Umbilical cord (tissue), 2 donors: ENCODE measurements around the gene AGO1. TPM values are rescaled to one million over a fixed set of nuclear protein-coding genes. Genes with fewer than 3 reads are reported as not detected.
"Not testable (repeated sequence)": the region's sequence is repeated elsewhere in the genome, so short reads cannot be mapped to it uniquely, and the experiment has no call there.

Experiments
- DNase-seq: peaks from one replicate; pipeline ENCODE4 v3.0.0-alpha.2; 2015; ENCODE audit warnings: low spot score
- total RNA-seq: library from RNA; depleted of rRNA; stranded (reverse); fragments of >200 nt; gene quantifications from one replicate; pipeline ENCODE4 v1.2.3, GENCODE V29; 2014; ENCODE audit warnings: low replicate concordance; ENCODE audit not compliant: insufficient read depth

AGO1 gene
- total RNA-seq, 1 donor from 2014 or later = 8.4 TPM

DNA sequence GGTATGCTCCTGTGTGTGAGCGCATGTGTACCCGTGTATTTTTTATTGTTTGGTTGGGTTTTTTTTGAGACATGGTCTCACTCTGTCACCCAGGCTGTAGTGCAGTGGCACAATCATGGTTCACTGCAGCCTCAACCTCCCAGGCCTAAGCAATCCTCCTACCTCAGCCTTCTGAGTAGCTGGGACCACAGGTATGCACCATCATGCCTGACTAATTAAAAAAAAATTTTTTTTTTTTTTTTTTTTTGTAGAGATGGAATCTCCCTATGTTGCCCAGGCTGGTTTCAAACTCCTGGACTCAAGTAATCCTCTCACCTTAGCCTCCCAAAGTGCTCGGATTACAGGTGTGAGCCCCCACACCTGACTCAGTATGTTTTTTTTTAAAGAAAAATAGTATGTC, 89.6 kb downstream of the AGO1 start:
- not testable (repeated sequence) for DNase-seq

DNA sequence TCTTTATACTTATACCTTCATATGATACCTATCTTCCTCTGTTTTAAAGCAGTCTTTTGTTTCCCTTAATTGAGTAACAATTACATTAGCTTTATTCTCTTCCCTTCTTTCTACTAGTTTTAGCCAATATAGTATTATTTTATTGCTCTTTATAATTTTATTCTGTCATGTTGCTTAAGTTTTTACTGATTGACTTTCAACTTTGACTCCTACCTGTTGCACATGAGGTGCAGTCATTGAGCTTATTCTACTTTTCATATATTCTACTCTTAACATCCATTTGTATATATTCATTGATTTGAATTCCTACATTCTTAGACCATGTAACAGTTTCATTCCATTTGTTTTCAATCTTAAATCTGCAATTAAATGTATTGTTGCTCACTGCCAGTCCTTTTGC, 97.1 kb downstream of the AGO1 start:
- DNase-seq = no peak

Other genes starting within 250 kb of the AGO1 start
- 14.4 TPM for gene PSMB2, start 241.7 kb upstream of the AGO1 start, total RNA-seq
- 13.5 TPM for gene C1orf216, start 164.3 kb upstream of the AGO1 start, total RNA-seq
- 1.9 TPM for gene CLSPN, start 113.2 kb upstream of the AGO1 start, total RNA-seq
- gene AGO4, start 75.2 kb upstream of the AGO1 start, total RNA-seq = 25.3 TPM
- 51.3 TPM for gene AGO3, start 47.9 kb downstream of the AGO1 start, total RNA-seq
- gene TEKT2, start 200.9 kb downstream of the AGO1 start, total RNA-seq = not detected
- gene ADPRS, start 205.7 kb downstream of the AGO1 start, total RNA-seq = 37.8 TPM
- gene COL8A2, start 242.0 kb downstream of the AGO1 start, total RNA-seq = 110 TPM